K562 (cell line): Measurements from ENCODE around the gene CLCF1.

ENCODE experiments used
- ARID2 ChIP-seq: fragments of 450-650 bp; IDR thresholded peaks from 2 replicates; pipeline ENCODE4 v1.6.1; 2017; ENCODE audit warnings: antibody characterized with exemption, mild to moderate bottlenecking
- ATF7 ChIP-seq: fragments of 450-650 bp; IDR thresholded peaks from 2 replicates; pipeline ENCODE4 v1.7.1; 2014; ENCODE audit warnings: mild to moderate bottlenecking, moderate library complexity
- CTCF ChIP-seq, 3 experiments: IDR thresholded peaks in 2 of 3; conservative IDR thresholded peaks in 1 of 3; 2 replicates each; pipeline ENCODE4 v1.5.1; 2011 to 2012; ENCODE audit warnings: low read length in 3 of 3, mild to moderate bottlenecking in 3 of 3, control low read depth in 2 of 3, improper control_type of control experiment in 1 of 3, inconsistent platforms in 1 of 3, low read depth in 1 of 3, mixed read lengths in 1 of 3, moderate library complexity in 1 of 3; ENCODE audit not compliant: insufficient read depth in 2 of 3
- ELF4 ChIP-seq: fragments of 450-650 bp; formaldehyde crosslinking; IDR thresholded peaks from 2 replicates; pipeline ENCODE4 v1.4.0; 2022; ENCODE audit warnings: missing genetic modification characterization
- EP300 ChIP-seq: IDR thresholded peaks from 2 replicates; pipeline ENCODE4 v1.6.1; 2012; ENCODE audit warnings: low read length, improper control_type of control experiment
- GATAD2B ChIP-seq: fragments of 450-650 bp; IDR thresholded peaks from 2 replicates; pipeline ENCODE4 v1.6.1; 2017; ENCODE audit warnings: mild to moderate bottlenecking, borderline replicate concordance
- ILF3 ChIP-seq: fragments of 450-650 bp; IDR thresholded peaks from 2 replicates; pipeline ENCODE4 v1.6.1; 2018; ENCODE audit warnings: antibody characterized with exemption, mild to moderate bottlenecking, moderate library complexity, borderline replicate concordance
- SRSF9 ChIP-seq: fragments of 200-400 bp; formaldehyde crosslinking; IDR thresholded peaks from 2 replicates; pipeline ENCODE4 v1.6.1; 2017; ENCODE audit warnings: low read depth, low read length, borderline replicate concordance
- ZNF12 ChIP-seq: sonication (generic); formaldehyde crosslinking; IDR thresholded peaks from 2 replicates; pipeline ENCODE4 v1.4.0; 2020; ENCODE audit warnings: mild to moderate bottlenecking, missing genetic modification reagents
- ZNF639 ChIP-seq, 2 experiments: fragments of 200-800 bp in 1 of 2; sonication (Bioruptor generic) in 1 of 2; sonication (generic) in 1 of 2; formaldehyde crosslinking in 1 of 2; IDR thresholded peaks in 1 of 2; conservative IDR thresholded peaks in 1 of 2; 2 replicates each; pipeline versions ENCODE4 v1.5.0 to v1.6.1; 2016 to 2020; ENCODE audit warnings: missing compliant biosample characterization in 1 of 2, missing genetic modification characterization in 1 of 2, missing genetic modification reagents in 1 of 2

- TF ChIP-seq CTCF (IDR thresholded peaks at IDR 0.05 in 2 of 3, conservative IDR thresholded peaks at IDR 0.05 in 1 of 3; ENCODE audit: insufficient read depth in 2 of 3, low read depth in 1 of 3, low read length in 3 of 3) (no peak), GATAD2B (no peak), ILF3 (no peak), ZNF12 (no peak), SRSF9 (no peak), ARID2 (no peak), ZNF639 (CRISPR knock-in tag; conservative IDR thresholded peaks at IDR 0.05 in 1 of 2, IDR thresholded peaks at IDR 0.05 in 1 of 2) (no peak), ELF4 (CRISPR knock-in tag) (no peak), EP300 (no peak), ATF7 (no peak)
Observed at GRCh38 chr11:67345247-67345919, 28.0 kb downstream of the CLCF1 start.
